NT2/D1 (cell line): ENCODE results near the gene CD14.

ENCODE experiments used
- SUZ12 ChIP-seq: IDR thresholded peaks from 2 replicates; pipeline ENCODE4 v1.6.1; 2011; ENCODE audit not compliant: insufficient read length, insufficient read depth; ENCODE audit errors: extremely low read depth
- YY1 ChIP-seq: IDR thresholded peaks from 2 replicates; pipeline ENCODE4 v1.6.1; 2011; ENCODE audit not compliant: insufficient read length, insufficient read depth
- ZNF274 ChIP-seq: IDR thresholded peaks from 2 replicates; pipeline ENCODE4 v1.6.1; 2011; ENCODE audit warnings: mild to moderate bottlenecking, low read depth, low read length

GRCh38 chr5:140631831-140632365 lies 1.1 kb downstream of the CD14 start:
- TF ChIP-seq SUZ12 = no peak
- no peak for TF ChIP-seq ZNF274
- TF ChIP-seq YY1 = no peak
